ENCODE measurements around the gene FIGN.

The FIGN gene

DNA sequence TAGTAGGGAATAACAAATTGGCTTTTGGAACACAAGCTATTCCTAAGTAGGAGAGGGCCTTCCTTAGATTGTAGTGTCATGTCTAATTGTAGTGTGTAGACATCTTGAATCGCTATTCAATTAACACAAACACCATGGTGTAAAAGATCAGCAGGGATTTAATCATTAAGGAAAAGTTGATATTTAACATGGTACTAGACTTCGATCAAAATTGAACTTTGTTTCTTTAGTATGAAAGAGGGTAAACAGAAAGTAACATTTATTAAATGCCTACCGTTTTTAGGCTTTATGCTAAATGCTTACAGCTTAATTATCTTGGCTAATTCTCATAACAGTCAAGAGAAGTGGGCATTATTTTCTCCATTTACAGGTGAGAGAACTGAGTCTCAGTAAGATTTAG lies 37.5 kb upstream of the FIGN start:
- H3K4me3 ChIP-seq (ENCODE audit: low read length): no peak overlapping the region
- no peak for DNase-seq (ENCODE audit: low read depth)

DNA sequence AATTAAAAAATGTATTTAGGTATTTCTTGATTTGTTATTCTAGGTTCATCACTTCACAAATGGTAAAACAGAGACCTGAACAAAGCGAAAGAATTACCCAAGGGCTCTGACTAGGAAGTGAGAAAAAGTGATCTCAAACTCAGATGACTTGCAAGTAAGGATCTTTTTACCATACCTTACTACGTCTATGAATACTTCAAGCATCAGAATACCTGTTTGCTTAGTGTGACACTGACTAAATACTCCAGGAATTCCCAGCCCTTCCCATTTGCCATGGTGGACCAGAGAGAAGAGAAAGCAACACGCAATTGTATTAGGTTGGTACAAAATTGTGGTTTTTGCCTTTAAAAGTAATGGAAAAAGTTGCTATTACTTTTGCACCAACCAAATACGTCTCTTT lies 35.8 kb upstream of the FIGN start:
- no peak for DNase-seq (ENCODE audit: low read depth)
- TF ChIP-seq, protein P1, sequence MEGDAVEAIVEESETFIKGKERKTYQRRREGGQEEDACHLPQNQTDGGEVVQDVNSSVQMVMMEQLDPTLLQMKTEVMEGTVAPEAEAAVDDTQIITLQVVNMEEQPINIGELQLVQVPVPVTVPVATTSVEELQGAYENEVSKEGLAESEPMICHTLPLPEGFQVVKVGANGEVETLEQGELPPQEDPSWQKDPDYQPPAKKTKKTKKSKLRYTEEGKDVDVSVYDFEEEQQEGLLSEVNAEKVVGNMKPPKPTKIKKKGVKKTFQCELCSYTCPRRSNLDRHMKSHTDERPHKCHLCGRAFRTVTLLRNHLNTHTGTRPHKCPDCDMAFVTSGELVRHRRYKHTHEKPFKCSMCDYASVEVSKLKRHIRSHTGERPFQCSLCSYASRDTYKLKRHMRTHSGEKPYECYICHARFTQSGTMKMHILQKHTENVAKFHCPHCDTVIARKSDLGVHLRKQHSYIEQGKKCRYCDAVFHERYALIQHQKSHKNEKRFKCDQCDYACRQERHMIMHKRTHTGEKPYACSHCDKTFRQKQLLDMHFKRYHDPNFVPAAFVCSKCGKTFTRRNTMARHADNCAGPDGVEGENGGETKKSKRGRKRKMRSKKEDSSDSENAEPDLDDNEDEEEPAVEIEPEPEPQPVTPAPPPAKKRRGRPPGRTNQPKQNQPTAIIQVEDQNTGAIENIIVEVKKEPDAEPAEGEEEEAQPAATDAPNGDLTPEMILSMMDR (conservative IDR thresholded peaks at IDR 0.05; ENCODE audit: low read depth, low read length): no peak

More for the DNA sequence above, 37.5 kb upstream of the FIGN start:
- TF ChIP-seq, protein P1 (conservative IDR thresholded peaks at IDR 0.05; ENCODE audit: low read depth, low read length): no peak

DNA sequence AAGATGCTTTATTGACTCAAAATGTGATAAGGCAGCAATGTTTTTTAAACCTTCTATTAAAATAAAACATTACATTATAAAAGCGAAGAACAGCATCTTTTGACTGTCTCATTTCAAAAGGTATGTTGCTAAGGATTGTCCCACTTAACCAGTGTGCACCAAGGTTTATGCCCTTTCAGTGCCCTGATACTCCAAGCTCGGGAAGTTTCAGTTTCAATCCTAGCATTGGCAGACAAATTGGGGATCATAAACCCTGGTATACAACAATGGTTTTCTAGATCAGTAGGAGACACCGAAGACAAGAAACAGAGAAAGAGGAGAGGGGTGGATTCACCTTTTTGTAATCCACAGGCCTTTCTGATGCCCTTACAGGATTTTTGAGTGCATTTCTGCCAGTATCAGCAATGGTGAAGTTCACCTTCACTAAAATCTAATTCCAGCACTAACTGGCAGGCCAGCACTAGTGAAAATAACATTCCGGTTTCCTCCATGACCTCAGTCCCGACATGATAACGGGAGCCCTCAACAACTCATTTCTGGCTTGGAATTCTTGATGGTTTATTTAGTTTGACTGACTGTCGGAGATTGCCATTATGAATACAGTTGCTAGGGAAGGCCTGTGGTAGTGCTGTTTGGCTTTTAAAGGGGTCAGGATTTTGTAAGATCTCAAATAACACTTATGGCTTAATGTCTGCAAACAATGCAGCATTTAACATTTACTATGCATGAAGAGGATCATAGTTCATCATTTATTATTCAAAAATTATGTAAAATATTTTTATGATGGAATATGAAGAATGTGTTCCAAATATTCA lies 33.3 kb upstream of the FIGN start:
- DNase-seq (ENCODE audit: low read depth): no peak
- H3K4me3 ChIP-seq (ENCODE audit: low read length): no peak overlapping the region
- TF ChIP-seq, protein P1 (conservative IDR thresholded peaks at IDR 0.05; ENCODE audit: low read depth, low read length): no peak

More for the DNA sequence above, 35.8 kb upstream of the FIGN start:
- no peak overlapping the region for H3K4me3 ChIP-seq (ENCODE audit: low read length)

DNA sequence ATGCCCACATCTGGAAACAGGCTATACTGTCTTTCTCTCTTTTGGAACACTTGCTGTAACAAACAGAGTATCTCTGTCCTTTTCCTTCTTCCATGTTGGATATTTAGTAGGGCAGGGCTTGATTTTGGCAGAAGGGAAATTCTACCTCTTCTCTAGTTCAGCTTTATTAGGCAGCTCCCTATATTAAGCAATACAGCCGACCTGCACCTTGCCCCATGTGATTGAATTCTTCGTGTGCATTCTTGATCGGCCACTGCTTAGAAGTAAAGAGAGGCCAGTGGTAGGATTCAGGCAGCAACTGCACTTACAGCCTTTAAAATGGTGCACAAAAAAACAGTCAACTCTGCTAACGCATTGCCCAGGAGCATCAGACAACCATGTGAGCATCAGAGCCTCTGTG lies 31.3 kb upstream of the FIGN start:
- TF ChIP-seq, protein P1 (conservative IDR thresholded peaks at IDR 0.05; ENCODE audit: low read depth, low read length): no peak
- DNase-seq (ENCODE audit: low read depth): no peak
- no peak overlapping the region for H3K4me3 ChIP-seq (ENCODE audit: low read length)

DNA sequence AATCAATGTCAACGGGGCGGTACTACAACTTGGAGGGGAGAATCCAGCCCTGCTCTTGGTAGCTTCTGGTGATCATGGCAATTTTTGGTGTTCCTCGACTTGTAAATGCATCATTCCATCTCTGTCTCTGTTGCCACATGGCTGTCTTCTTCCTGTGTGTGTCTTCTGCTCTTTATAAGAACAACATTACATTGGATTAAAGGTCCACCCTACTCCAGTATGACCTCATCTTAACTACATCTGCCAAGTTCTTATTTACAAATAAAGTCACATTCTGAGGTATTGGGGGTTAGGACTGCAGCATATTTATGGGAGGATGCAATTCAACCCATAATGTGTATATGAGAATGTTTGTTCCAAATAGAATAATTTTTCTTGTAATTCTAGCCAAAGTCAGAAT lies 28.8 kb upstream of the FIGN start:
- TF ChIP-seq, protein P1 (conservative IDR thresholded peaks at IDR 0.05; ENCODE audit: low read depth, low read length): no peak
- DNase-seq (ENCODE audit: low read depth): no peak
- no peak overlapping the region for H3K4me3 ChIP-seq (ENCODE audit: low read length)

DNA sequence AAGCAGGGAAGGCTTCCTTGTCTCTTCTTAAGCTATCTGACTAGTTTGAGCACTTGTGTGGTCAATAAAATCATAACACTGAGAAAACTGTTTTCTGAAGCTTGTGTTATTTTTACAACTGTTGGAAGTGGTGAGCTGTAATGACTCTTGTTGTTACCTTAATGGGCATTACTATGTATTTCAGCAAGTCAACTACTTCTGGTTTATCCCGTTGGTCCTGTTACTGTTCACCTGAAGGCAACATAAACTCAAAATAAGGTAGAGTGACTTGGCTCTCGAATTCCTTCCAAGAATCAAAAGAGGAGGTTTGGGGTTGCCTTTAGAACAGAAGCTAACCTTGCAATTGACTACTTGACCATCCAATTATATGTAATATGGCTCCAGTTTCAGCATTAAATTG lies 23.2 kb upstream of the FIGN start:
- no peak overlapping the region for H3K4me3 ChIP-seq (ENCODE audit: low read length)
- no peak for DNase-seq (ENCODE audit: low read depth)
- TF ChIP-seq, protein P1 (conservative IDR thresholded peaks at IDR 0.05; ENCODE audit: low read depth, low read length): no peak

DNA sequence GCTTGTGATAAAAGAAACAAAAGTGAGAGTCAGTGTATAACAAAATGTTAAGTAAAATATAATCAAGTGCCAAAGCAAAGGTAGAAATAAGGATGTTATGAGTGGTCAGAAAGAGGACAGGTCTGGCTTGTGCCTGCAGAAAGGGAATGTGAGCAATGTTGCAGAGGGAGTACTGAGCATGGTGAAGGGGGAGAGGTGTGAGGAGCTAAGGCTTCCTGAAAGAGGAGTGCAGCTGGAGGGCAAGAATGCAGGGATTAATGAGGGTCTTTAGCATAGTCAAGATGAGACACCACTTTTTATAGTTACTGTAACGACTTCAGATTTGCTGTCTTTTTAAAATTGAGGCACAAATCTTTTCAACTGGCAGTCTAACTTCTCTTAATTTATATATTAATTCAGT lies 22.0 kb upstream of the FIGN start:
- TF ChIP-seq, protein P1 (conservative IDR thresholded peaks at IDR 0.05; ENCODE audit: low read depth, low read length): no peak
- H3K4me3 ChIP-seq (ENCODE audit: low read length): no peak overlapping the region
- no peak for DNase-seq (ENCODE audit: low read depth)

Measured in retinal pigment epithelial cell (primary cell).